ENCODE results near the gene BICRA. TPM values are rescaled to one million over a fixed set of nuclear protein-coding genes. Genes with fewer than 3 reads are reported as not detected.

The BICRA gene
- total and polyA plus RNA-seq, 9 of the 15 experiments (the other 6 are each of a cell fraction or from before 2014, with no cell fraction given) = 0.01 to 8.8 (median 1.2) TPM

DNA sequence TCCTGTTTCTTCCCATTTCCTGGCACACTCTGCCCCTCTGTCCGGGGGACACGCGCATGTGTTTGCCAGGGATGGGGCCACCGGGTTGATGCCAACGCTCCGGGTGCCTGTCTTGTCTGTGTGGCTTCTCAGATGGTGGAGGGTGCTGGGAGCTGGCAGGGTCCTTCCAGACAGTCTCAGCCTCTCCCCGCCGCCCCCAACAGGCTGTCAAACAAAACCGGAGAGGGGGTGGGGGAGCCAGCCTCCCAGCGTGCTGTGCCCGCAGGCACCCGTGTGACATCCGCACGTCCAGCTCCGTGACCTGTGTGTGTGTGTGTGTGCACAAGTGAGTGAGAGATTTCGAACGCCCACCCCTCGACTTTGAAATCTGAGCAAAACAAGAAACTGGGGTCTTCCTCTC, 93.7 kb downstream of the BICRA start:
- peaks cover 27% of the 10 kb centered on the region; the same call in 2 of the 3 replicates for H3K36me3 ChIP-seq (ENCODE audit: control insufficient read depth, insufficient read depth, low read length)
- no peak overlapping the region for H2AFZ ChIP-seq (ENCODE audit: low read depth, low read length)
- peaks cover 0 to 15% of the 10 kb centered on the region in 2 experiments; a peak in 1 of 5 replicates for H3K4me1 ChIP-seq (replicated peaks in 1 of 2; ENCODE audit: control insufficient read depth in 2 of 2, insufficient read depth in 2 of 2, low read length in 2 of 2)
- in situ Hi-C loops (cut with MboI) = no loop called here
- intact Hi-C loops (cut with micrococcal nuclease) = no loop called here
- no peak for FAIRE-seq
- ChIA-PET CTCF (ENCODE audit: low intra/inter-chr PET ratio) (no interaction called here), POLR2A (interaction anchor here (1.0 kb wide), 1 partner anchor 13 kb away, joined by 3 read pairs; no protein-coding TSS in a partner anchor)
- no peaks in the 10 kb centered on the region for H3K79me2 ChIP-seq (ENCODE audit: control insufficient read depth, insufficient read depth, low read length)
- no peak overlapping the region for H3K9ac ChIP-seq (ENCODE audit: insufficient read depth in 1 of 2, low read depth in 2 of 2, low read length in 2 of 2)
- H3K4me3 ChIP-seq = no peak overlapping the region
- no peak overlapping the region for H3K27ac ChIP-seq (ENCODE audit: extremely low read depth, low read depth, low read length)
- H3K27me3 ChIP-seq (ENCODE audit: control insufficient read depth in 2 of 2, insufficient read depth in 2 of 2, low read length in 2 of 2) = no peaks in the 10 kb centered on the region
- no peaks in the 10 kb centered on the region for H3K9me3 ChIP-seq (replicated peaks; ENCODE audit: control insufficient read depth, insufficient read depth, low read depth, low read length)
- BruUV-seq (replicated peaks) = TSS peak; percentile 54
- no peak for ATAC-seq
- no peak overlapping the region for H3K4me2 ChIP-seq (ENCODE audit: insufficient read depth, low read length)
- WGBS (ENCODE audit: insufficient coverage, low coverage, missing lambda C conversion rate) = 90% methylated on average over 18 of the region's 18 CpGs
- H4K20me1 ChIP-seq (replicated peaks; ENCODE audit: control insufficient read depth, insufficient read depth, low read length) = no peaks in the 10 kb centered on the region
- no peaks in the 10 kb centered on the region for H3K9me1 ChIP-seq (ENCODE audit: control insufficient read depth, insufficient read depth, low read length)
- DNase-seq (ENCODE audit: extremely low read depth in 1 of 4, low spot score in 3 of 4) = no peak
- peak; percentile 43; the same call in 1 of the 2 replicates for TF ChIP-seq POLR2G (IDR thresholded peaks at IDR 0.05; ENCODE audit: low read depth, low read length)
- no peak for TF ChIP-seq SETDB1 (IDR thresholded peaks at IDR 0.05; ENCODE audit: low read length)

DNA sequence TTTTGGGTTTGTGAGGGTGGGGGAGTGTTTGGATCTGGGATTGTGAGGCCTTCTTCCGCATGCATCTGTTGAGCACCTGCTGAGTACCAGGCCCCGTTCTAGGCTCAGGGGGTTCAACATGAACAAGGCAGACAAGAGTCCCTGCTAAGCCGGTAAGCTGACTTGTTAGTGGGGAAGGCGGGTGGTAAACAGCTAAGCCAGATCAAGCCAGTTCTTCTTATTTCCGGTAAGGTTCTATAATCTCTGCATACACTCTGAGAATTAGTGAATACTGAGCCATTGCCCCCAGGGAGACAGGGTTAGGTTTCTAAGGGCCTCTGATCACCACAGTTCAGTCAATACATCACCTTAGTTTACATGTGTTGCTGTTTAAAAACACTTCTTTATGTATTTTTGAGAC, 94.4 kb downstream of the BICRA start:
- intact Hi-C loops (cut with micrococcal nuclease) = no loop called here
- TF ChIP-seq ZKSCAN8 (CRISPR knock-in tag; IDR thresholded peaks at IDR 0.05) (0 out of 2 replicates have a peak, but pooled peaks have one; percentile 52), NCOA4 (IDR thresholded peaks at IDR 0.05; ENCODE audit: partially characterized antibody) (no peak), ZFX (CRISPR knock-in tag; IDR thresholded peaks at IDR 0.05) (no peak)
- FAIRE-seq = no peak
- POLR2A ChIA-PET = interaction anchor here (0.6 to 1.0 kb wide), 2 partner anchors 12 to 90 kb away, joined by 3 read pairs; no protein-coding TSS in a partner anchor
- H3K27me3 ChIP-seq (ENCODE audit: control insufficient read depth in 2 of 2, insufficient read depth in 2 of 2, low read length in 2 of 2) = no peaks in the 10 kb centered on the region
- CTCF ChIA-PET (ENCODE audit: low intra/inter-chr PET ratio) = no interaction called here
- H3K27ac ChIP-seq (ENCODE audit: extremely low read depth, low read depth, low read length) = no peak overlapping the region
- 73% methylated on average over 4 of the region's 5 CpGs for WGBS (ENCODE audit: insufficient coverage, low coverage, missing lambda C conversion rate)
- H3K9ac ChIP-seq (ENCODE audit: insufficient read depth in 1 of 2, low read depth in 2 of 2, low read length in 2 of 2) = no peak overlapping the region
- H3K4me2 ChIP-seq (ENCODE audit: insufficient read depth, low read length) = no peak overlapping the region
- H2AFZ ChIP-seq (ENCODE audit: low read depth, low read length) = no peak overlapping the region
- no peaks in the 10 kb centered on the region for H3K9me3 ChIP-seq (replicated peaks; ENCODE audit: control insufficient read depth, insufficient read depth, low read depth, low read length)
- in situ Hi-C loops (cut with MboI) = no loop called here
- H3K4me3 ChIP-seq = no peak overlapping the region
- no peak for ATAC-seq
- peaks cover 0 to 15% of the 10 kb centered on the region in 2 experiments; a peak in 2 of 5 replicates for H3K4me1 ChIP-seq (replicated peaks in 1 of 2; ENCODE audit: control insufficient read depth in 2 of 2, insufficient read depth in 2 of 2, low read length in 2 of 2)
- H3K9me1 ChIP-seq (ENCODE audit: control insufficient read depth, insufficient read depth, low read length) = no peaks in the 10 kb centered on the region
- H3K36me3 ChIP-seq (ENCODE audit: control insufficient read depth, insufficient read depth, low read length) = peaks cover 27% of the 10 kb centered on the region; the same call in 2 of the 3 replicates
- BruUV-seq (replicated peaks) = no TSS peak
- no peaks in the 10 kb centered on the region for H3K79me2 ChIP-seq (ENCODE audit: control insufficient read depth, insufficient read depth, low read length)
- H4K20me1 ChIP-seq (replicated peaks; ENCODE audit: control insufficient read depth, insufficient read depth, low read length) = no peaks in the 10 kb centered on the region
- no peak for DNase-seq (ENCODE audit: extremely low read depth in 1 of 4, low spot score in 3 of 4)

Data from K562 (cell line).